Stimulated activated CD8-positive, alpha-beta memory T cell treated with anti-CD3 and anti-CD28 coated beads, Interleukin-15, amount 100 ng/mL, for 1 hour (primary cell): ENCODE data around the gene LDB2.

Source experiments
- DNase-seq: peaks from one replicate; pipeline ENCODE4 v3.0.0-alpha.2; 2020; ENCODE audit warnings: low read depth

The LDB2 gene

DNA sequence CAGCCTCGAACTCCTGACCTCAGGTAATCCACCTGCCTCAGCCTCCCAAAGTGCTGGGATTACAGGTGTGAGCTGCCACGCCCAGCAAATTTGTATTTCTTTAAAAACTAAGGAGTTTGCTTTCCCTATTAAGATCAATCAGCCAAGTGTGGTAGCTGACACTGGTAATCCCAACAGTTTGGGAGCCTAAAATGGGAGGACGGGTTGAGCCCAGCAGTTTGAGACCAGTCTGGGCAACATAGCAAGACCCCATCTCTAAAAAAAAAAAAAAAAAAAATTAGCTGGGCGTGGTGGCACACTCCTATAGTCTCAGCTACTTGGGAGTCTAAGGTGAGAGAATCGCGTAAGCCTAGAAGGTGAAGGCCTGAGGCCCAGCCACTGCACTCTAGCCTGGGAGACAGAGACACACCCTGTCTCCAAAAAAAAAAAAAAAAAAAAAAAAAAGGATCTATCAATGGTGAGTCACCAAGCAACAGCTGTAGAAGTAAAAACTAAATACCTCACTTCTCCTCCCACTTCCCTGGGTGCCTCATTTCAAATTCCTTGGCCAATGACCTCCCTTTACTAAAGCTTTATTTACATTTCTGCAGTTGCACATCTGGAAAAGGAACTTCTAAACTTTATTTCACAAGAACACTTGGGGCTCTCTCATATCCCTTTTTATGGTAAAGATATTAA lies 54.5 kb downstream of the LDB2 start:
- no peak for DNase-seq

DNA sequence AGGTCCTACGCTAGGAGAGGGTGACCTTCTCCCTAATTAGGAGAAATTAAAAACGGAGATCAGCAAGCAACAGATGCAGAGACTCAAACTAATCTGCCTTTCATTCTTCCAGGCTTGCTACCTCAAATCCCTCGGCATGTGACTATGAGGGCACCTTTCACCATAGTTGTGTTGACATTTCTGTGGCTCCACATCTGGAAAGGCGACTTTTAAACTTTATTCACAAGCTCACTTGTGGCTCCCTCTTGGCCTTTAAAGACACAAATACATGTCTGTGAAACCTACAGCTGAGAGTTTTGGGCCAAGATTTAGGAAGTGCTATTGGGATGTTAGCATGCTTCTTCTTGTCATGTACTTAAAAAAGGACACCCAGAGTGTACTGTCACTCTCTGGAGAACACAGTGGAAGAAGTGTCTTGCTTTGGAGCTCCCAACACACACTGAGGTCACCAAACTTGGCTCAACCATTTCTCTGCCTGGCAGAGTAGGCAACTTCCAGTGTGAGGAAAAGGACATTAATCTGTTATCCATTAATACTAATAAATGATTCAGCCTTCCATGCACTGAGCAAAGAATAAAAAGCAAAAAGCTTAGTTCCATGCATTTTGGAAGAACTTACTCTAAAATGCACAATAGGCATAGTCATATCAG lies 60.1 kb downstream of the LDB2 start:
- DNase-seq, result no peak

DNA sequence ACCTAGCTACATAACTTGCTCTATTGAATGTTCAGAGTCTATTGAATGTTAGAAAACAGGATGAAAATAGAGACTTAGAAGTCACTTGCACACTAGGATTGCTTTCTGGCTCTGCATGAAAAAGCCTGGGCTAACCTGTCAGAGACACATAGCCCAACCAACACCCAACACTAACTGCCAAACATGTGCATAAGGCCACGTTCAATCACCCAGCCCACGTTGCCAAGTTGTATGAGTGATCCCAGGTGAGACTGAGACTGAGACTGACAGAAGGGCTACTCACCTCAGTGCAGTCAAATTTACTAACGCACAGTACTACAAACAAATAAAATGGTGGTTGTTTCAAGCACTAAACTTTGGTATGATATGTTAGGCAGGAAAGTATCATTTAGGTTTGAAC lies 61.0 kb downstream of the LDB2 start:
- DNase-seq, result no peak

DNA sequence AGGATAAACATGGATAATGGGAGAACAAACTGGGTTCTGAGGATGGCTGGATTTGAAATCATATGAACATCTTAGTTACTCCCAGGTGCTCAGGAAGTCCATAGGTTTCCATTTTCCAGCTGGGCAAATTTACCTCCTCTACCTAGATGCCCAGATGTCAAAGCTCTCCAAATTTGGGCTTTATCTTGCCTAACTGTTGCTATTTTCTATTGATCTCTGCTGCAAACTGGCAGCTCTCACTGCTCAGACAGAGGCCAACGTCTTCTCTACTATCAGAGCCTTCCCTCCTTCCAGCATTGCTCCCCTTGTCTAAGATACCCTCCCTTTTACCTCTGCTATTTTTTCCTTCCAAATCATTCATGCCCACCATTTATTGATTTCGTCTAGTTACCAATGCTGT lies 62.1 kb downstream of the LDB2 start:
- DNase-seq, result no peak

DNA sequence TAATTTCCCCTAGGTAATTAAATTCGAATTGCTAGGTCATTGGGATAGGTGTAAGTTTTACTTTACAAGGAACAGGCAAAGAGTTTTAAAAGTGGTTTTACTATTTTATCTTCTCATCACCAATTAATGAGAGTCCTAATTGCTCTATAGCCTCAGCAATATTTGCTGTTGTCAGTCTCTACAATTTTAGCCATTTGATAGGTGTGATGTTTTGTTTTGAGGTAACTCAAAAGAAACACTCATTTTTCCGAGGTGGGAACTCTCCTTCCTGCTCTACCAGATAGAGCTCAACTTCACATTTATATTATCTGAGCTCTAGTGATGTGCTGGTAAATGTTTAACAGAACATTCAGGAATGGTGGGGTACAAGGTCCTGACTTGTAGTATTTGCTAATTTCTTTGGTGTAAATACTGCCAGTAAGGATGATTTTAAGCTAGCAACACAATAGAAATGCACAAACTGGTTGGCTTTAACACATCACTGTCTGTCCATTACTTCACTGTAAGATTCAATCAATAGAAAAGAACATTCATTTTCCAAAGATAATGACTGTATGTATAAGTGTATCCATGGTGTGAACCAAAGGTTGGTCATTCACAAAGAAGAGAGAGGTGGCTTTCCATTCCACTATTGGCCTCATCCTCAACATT lies 62.7 kb downstream of the LDB2 start:
- DNase-seq, result no peak

DNA sequence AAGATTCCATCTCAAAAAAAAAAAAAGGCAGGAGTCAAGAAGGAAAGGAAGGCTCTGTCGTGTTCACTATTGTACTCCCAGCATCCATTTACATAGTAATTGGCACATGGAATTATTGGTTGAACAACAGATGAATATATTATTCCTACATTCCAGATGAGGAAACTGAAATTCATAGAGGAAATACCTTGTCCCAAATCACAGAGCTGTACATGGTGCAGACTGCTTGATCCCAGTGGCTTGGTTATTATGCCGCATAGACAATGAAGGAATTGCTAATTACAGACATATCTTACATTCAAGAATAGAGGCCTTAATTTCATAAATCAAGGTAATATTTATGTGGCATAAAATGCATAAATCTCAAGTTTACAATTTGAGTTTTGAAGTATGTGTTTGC lies 63.6 kb downstream of the LDB2 start:
- no peak for DNase-seq

DNA sequence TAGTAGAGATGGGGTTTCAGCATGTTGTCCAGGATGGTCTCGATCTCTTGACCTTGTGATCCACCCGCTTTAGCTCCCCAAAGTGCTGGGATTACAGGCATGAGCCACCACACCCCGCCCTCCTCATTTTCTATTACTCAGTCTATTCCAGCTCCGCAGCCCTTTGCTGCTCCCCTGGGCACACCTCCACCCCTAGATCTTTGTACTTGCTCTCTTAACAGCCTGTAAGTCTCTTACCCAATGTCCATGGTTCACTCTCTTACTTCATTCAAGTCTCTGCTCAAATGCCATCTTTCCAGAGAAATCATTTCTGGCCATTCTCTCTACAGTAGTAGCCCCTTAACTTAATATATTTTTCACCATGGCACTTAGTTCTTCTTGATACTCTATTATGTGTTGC lies 64.7 kb downstream of the LDB2 start:
- DNase-seq, result no peak

DNA sequence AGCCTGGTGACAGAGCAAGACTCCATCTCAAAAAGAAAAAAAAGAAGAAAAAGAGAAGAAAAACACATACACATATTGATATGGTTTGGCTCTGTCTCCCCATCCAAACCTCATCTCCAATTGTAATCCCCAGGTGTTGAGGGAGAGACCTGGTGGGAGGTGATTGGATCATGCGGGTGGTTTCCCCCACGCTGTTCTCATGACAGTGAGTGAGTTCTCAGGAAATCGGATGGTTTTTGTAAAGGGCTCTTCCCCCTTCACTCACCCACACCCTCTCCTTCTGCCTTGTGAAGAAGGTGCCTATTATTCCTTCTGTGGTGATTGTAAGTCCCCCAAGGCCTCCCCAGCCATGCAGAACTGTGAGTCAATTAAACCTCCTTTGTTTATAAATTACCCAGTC lies 68.4 kb downstream of the LDB2 start:
- no peak for DNase-seq

DNA sequence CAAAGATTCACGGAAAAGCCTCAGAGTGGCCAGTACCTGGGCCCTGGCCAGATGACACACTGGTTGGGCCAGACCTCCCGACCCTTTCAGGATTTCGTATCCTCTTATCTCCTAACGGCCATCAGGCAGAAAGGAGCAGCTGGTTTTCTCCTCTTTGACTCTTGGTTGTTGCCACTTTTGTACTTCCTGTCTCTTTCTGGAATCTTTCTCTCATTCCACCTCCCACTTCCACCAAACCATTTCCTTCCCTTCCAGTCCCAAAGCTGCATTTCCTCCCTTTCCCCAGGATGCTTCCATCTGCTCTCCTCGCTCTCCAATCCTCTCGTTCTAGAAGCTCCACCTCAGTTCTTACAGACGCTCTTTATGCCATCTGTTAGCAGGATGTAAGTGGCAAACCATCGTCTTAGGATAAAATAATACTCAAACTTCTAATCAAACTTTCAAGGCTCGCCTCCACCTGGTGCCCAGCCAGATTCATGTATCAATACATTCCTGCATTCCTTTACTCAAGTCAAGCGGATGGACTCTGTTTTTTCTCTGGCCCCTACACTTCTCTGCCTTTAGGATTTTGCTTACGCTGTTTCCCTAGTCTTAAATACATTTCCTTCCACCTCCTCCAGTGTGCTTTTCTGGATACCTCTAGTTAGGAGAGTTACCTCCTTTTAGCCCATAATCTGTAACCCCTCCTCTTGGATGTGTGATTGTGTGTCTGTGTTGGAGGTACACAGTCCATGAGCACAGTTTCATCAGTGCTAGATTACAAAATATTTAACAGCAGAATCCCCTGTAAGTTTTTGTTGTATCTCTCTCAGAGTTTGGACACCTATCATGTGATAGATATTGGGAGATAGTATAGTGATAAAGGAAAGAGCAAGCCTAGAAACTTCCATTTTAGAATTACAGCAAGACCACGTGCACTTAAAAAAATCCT lies 70.4 kb downstream of the LDB2 start:
- no peak for DNase-seq

DNA sequence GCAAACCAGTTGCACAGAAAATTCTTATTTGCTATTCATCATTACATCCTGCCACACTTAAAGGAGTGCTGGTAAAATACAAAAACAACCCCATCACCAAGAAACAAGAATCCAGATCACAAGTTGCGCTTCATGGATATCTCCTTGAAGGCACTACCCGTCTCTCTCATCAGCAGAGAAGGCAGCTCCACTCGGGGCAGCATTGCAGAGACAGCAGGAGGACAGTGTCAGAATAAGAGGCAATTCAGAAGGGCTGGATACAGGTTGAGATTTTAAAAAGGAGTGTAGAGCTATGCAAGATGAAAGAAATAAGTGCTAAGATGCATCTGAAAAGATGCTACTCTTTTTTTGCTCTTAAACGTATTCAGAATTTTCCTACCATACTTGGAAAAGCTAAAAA lies 71.4 kb downstream of the LDB2 start:
- DNase-seq, result no peak

DNA sequence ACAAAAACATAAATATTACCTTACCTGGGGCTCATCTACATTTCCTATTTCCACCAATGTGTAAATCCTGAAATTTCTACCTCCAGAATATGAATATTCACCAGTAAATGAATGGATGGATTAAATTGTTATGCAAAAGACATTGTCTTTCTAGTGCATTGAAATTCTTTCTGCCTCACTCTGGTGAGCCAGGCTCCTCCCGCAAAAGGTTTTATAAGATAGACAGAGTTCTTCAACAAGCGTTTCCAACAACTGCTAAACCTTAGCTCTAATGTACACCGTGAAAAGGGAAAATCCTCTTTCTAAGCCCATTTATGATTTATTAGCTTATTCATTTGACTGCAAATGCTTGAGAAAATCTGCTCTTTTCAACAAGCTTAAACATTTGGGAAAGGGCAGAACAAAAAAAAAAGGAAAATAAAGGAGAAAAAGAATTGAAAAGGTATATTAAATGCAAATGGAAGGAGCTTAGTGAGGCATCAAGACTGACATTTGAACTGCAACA lies 72.0 kb downstream of the LDB2 start:
- DNase-seq, result no peak

DNA sequence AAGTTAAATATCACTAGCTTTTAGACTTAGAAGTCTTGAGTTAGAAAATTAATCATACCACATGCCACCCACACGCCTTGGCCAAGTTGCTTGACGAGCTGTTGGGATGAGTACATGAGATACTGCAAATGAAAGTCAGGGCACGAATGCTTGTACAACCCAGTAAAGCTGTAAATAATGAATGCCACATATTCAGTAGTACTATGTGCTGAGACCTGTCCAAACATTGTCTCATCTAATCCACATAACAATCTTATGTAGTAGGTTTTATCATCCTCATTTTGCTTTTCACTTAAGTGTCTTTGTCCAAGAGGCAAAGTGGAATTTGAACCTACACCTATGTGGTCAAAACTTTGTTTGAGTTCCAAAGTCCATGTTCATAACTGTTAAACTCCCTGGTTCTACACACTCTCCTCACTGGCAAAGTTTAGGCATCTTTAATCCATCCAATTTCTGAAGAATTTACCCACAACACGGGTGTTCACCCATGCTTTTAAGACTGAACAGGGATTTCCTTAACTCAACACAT lies 74.1 kb downstream of the LDB2 start:
- no peak for DNase-seq

DNA sequence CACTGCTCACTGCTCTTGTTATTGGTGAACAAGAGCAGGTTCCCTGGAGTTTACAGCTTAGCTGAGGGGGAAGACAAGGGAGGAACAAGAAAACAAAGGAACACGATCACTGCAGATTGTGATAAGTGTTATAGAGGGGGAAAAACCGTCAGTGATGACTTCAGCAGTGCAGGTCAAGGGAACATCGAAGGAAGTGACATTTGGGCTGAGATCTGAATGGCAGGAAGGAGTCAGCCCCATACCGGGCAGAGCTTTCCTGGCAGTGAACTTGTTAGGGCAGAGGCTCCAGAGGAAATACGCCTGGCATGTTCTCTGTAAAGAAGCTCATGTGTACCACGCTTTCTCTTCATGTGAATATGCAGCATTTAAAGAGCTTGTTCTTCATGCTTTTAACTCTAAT lies 78.1 kb downstream of the LDB2 start:
- DNase-seq, result no peak

DNA sequence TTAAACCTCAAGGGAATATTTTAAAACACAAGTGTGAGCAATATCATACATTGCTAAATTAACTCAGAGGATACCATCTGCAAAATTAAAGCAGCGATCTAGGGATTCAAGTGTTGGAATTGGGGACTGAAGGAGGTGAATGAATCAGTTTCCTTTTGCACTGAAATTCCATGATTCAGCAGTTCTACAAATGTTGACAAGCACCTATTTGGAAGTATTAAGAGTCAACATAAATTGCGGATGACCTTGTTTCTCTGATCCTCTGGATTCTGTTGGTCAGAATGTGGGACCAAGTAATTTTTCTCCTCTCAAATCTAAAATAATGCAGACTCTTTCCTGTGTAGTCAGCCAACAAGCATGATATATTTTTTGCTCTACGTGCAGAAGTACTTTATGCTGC lies 78.8 kb downstream of the LDB2 start:
- DNase-seq, result no peak

DNA sequence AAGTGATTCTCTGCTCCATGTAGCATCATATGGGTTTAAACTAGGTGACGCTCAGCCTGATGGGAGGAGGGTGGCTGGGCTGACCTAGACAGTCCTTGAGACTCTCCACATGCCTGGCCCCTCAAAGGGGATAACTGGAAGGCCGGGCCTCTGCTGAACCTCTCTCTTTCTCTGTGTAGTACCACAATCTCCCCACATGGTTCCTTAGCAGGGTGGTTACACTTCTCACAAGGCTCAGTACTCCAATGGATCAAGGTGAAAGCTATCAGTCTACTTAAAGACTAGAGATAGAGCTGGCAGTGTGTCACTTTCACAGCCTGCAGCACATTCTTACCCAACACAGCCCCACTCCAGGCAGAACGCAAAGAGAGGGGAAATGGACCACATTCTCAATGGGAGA lies 80.4 kb downstream of the LDB2 start:
- DNase-seq, result no peak

DNA sequence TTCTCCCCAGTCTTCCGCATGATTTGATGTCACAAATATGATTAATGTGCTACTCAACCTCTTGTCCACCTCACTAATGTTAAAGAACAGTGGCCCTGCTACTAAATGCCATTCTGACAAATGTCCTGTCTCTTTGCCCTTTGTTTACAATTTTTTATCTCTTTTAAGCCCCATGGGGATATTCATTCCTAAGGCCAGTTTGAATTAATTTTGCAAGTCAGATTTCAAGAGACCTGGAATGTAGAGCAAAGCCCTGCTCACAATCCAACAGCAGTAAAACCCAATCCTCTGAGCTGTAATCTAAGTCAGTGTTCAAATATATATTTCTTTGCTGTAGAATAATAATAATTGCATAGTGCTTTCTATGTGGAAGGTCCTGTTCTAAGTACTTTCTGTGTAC lies 81.2 kb downstream of the LDB2 start:
- no peak for DNase-seq

DNA sequence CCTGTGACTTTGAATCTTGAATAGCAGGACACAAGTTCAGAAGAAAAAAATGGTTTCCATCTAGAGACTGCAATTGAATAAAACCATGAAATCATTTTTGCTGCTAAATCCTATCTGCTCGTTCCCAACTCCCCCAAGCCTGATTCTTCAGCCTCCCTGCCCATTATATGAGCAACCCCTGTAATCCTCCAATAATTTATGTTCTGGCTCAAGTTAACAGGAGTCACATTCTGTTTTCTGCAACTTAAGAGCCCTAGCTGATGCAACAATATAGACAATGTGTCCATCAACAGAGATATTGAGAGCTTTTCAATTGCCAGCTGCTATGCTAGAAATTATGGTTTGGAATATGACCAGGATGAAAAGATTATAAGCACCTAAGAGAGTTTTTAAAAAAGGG lies 84.1 kb downstream of the LDB2 start:
- DNase-seq, result no peak

DNA sequence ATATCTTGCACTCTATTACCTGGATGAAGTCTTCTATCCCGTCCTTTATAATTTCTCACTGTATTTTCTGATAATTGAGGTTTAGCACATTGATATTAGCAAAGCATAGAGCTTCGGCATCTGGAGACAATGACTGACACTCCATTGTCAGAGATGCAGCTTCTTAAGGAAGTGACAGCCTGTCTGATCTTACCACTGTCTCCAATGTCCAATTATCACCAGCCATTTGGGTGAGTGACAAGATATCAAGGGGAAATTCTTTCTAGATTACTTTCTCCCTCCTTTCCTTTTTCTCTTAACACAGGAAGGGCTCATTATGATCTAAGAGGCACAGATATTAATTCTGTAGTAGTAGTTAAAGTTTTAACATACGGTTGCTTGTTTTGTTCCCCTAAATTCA lies 86.4 kb downstream of the LDB2 start:
- DNase-seq, result no peak

DNA sequence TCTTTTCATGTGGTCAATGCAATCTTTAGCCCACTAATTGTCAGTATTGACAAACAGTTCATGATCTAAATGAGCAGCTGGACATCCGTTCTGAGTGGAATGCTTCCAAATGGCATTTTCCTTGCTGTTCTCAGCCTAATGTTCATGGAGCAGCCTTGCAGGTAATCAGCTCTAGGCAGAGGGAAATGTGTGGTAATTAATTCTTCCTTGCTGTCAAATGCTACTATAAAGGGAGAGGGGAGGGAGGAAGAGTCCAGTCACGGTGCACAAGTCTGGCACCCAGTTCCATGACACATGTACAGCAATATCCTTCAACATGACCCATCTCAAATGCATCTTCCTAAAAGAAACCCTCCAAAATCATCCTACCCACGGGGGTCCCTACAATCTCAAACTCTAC lies 88.5 kb downstream of the LDB2 start:
- no peak for DNase-seq

DNA sequence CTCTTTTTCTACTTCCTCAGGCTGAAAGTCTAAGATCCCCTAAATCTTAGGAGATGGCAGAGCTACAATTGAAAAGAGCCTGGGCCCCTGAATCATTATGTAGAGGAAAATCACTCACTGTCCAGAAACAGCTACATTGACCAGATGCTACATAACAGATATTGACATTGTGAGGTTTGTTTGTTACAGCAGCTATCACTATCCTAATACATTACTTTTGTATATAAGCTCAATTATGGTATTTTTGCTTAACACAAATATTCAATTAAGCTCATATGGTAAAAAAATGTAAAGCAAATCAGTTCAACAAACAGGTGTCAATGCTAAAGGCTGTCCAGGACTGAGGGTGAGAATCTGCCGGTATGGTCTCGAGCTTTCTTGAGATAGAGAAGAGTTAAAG lies 89.4 kb downstream of the LDB2 start:
- DNase-seq, result no peak

DNA sequence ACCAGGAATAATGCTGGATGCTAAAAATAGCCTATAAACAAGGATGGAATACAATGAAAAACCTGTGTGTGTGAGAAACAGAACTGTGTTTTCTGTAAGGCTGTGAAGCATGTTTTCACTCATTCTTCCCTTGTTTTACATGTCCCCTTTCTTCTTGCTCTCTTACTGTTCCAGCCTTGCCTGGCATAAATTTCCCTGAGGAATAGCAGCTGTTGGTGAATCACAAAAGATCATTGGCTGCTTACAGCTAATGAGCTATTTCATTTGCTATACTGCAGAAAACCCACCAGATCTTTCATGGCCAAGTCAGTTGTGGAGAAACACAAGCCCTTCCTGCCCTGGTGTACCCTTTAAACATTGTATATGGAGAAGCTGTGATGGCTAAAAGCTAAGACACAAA lies 91.1 kb downstream of the LDB2 start:
- DNase-seq, result no peak

DNA sequence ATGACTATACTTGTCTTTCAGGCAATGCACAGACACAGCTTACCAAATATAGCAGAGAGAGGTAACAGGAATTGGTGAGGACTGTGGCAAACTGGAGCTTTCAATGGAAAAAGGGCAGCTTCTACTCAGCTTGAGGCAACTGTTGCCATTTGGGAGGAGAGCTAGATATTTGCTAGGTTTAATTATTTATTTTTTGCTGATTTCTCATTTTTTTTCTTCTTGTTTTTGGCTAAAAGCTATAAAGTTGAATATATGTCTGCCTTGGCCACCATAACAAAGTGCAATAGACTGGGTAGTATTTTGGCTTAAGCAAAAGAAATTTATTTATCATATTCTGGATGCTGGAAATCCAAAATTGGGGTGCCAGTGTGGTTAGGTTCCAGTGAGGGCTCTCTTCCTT lies 93.9 kb downstream of the LDB2 start:
- no peak for DNase-seq
